Upper lobe of left lung (tissue), 4 donors: ENCODE results near the gene DUSP8.

ENCODE experiments used
- EP300 ChIP-seq, 4 donors: sonication (generic); formaldehyde crosslinking; IDR thresholded peaks; one replicate each; pipeline ENCODE4 v1.5.1; 2017; ENCODE audit warnings: antibody characterized with exemption in 4 of 4, control low read depth in 2 of 4
- POLR2A ChIP-seq, 4 donors: fragments of 450-650 bp; IDR thresholded peaks; one replicate each; pipeline ENCODE4 v1.5.1; 2016 to 2017; ENCODE audit warnings: antibody characterized with exemption in 4 of 4, mild to moderate bottlenecking in 2 of 4
- POLR2AphosphoS5 ChIP-seq, 2 donors: sonication (generic); formaldehyde crosslinking; IDR thresholded peaks; one replicate each; pipeline ENCODE4 v1.5.1; 2017; ENCODE audit warnings: antibody characterized with exemption in 2 of 2
- TF ChIP-seq, protein P1 (sequence below), 6 experiments: fragments of 450-650 bp in 4 of 6; fragments of 200-600 bp in 2 of 6; sonication (generic) in 2 of 6; IDR thresholded peaks; one replicate each; pipeline ENCODE4 v1.5.1; 2016 to 2019; ENCODE audit warnings: antibody characterized with exemption in 6 of 6

DNA sequence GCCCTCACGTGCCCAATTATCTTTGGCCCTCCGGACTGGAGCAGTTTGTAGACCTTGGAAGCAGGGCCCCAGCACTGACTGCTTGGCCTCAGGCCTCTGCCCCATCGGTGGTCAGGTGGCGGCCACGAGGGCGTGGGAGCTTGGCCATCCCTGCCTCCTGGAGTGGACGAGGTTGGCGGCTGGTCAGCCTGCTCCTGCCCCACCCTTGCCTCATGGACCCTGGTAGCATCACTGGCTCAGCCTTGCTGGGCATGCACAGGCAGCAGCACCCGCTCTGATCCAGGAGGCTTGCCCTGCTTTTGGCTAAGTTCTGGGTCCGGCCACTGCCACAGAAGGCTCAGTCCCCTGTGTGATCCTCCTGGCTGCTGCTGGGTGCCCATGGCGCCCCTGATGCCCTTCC lies 32.1 kb upstream of the DUSP8 start:
- no peak for TF ChIP-seq POLR2A (IDR thresholded peaks at IDR 0.05)
- TF ChIP-seq, protein P1, sequence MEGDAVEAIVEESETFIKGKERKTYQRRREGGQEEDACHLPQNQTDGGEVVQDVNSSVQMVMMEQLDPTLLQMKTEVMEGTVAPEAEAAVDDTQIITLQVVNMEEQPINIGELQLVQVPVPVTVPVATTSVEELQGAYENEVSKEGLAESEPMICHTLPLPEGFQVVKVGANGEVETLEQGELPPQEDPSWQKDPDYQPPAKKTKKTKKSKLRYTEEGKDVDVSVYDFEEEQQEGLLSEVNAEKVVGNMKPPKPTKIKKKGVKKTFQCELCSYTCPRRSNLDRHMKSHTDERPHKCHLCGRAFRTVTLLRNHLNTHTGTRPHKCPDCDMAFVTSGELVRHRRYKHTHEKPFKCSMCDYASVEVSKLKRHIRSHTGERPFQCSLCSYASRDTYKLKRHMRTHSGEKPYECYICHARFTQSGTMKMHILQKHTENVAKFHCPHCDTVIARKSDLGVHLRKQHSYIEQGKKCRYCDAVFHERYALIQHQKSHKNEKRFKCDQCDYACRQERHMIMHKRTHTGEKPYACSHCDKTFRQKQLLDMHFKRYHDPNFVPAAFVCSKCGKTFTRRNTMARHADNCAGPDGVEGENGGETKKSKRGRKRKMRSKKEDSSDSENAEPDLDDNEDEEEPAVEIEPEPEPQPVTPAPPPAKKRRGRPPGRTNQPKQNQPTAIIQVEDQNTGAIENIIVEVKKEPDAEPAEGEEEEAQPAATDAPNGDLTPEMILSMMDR (IDR thresholded peaks at IDR 0.05) = no peak
- no peak for TF ChIP-seq POLR2AphosphoS5 (IDR thresholded peaks at IDR 0.05)
- TF ChIP-seq EP300 (IDR thresholded peaks at IDR 0.05) = no peak
